NCI-H146 treated with DMSO at 0.1 percent for 48 hours (cell line): ENCODE measurements around the gene LGALS1.
"Not testable (repeated sequence)": the region's sequence is repeated elsewhere in the genome, so short reads cannot be mapped to it uniquely, and the experiment has no call there.

ENCODE experiments used
- DNase-seq: peaks from one replicate; lab custom pipeline; 2025; ENCODE audit not compliant: unreplicated experiment; lab: John Stamatoyannopoulos, UW

The LGALS1 gene

DNA sequence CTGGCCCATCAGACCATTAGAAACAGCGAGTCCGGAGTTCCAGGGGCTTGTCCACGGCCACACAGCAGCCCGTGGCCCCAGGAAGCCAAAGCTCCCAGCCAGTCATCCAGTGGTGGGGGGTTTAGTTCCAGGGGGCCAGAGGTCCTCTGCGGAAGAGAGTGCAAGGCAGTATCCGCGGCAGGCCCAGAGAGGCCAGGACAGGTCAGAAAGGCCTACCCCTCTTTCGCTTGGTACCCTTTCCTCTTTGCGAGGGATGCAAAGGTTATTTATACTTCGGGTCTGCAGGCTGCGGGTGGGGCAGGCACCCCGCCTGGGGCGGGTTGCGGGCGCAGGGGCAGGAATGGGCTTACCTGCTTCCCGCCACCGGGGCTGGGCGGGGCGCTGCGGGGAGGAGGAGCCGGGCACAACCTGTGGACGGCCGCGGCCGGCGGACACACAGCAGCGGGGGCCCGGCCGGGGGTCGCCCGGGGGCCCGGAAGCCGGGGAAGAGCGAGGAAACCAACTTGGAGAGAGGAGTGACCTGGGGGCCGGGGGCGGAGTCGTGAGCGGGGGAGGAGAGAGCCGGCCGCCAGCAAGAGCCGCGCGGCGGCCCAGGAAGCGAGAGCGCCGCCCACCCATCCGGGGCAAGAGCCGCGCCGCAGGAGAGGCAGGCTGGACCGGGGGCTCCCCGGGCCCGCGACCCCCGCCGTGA is 36.2 kb upstream of the LGALS1 start, which contains the start of gene SH3BP1:
SH3BP1 (plus strand) TSS at position 600 of the 691 bp plus-strand sequence. CDS start 119 bp downstream, outside the sequence.
- peak; percentile 22 for DNase-seq

DNA sequence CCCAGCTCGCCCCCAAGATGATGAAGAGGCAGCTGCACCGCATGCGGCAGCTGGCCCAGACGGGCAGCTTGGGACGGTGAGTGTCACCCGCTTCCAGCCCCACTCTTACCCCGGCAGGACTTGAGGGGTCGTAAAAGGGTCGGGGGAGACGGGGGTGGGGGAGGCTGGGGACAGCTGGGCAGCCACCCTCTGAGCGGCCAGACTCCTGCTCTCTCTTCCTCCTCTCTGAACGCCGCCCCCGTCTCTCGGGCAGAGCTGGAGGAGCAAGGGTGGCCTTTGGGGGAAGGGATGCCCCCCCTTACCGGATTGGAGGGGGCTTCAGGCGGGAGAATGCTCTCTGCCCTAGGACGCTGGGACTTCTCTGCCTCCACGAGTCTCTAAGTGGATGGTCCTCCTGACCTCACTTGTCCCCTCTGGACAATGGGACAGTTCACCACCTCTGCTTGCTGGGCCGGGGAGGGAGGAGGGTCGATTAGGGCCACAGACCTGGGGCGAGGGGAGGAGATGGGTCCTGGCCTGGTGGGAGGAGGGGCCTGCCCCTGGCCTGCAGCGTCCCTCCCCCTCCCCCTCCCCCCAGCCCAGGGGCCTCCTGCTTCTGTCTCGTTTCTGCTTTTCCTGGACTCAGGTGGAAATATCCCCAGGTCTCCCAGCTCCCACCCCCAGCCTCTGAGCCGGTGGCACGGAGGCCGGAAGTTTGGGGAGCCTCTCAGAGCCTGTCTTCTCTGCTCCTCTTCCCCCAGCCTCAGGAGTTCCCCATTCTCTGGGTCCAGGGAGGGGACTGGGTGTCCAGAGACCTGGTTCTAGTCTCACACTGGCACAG is 35.5 kb upstream of the LGALS1 start:
- no peak for DNase-seq

DNA sequence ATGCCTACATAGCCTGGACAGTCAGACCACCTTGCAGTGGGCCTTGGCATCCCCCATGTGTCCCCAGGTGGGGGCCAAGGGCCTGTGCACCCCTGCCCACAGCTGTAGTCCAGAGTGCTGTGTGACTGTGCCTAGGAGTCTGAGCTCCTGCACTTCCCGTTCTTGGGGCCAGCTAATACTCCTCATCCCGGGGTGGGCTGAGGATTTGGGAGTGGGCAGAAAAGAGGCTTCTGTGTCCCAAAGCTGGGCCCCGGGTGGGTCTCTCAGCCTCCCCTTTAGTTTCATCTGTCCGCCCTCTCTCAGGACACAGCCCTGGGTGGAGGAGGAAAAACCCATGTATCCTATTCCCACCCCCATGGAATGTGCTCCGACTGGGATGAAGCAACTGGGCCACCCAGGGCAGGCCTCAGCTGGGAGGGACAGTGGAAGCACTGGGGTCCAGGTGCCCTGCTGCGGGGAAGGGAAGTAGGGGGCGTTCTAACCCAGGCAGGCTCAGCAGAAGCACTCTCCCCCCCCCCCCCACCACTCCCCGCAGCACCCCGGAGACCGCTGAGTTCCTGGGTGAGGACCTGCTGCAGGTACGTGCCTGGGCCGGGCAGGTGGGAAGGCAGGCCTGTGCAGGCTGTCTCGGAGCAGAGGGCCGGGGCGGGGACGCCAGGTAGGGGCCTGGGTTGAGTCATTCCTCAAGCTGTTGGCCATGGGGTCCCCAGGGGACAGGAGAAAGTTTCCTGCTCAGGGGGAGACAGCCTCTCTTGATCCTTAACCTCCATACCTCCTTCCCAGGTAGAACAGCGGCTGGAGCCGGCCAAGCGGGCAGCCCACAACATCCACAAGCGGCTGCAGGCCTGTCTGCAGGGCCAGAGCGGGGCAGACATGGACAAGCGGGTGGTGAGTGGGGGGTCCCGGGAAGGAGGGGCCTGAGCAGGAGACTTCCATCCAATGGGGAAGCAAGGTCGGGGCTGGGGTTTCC is 34.6 kb upstream of the LGALS1 start:
- DNase-seq, result no peak

DNA sequence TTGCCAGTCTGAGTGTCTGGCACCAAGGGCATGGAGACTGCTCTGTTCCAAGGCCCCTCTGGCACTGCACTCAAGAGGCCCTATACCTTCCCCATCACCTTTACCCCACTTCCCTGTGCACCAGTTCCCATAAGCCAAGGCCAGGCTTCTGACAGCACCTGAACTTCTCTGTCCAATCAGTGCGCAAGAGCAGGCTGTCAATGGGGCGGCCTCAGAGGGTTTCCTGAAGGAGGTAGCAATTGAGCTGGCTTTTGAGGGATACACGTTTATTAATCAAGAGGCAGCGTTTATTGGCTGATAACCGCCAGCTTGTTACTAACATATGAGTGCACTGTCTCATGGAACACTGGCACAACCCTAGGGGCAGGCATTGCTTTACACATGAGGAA is 33.9 kb upstream of the LGALS1 start:
- DNase-seq, result no peak

DNA sequence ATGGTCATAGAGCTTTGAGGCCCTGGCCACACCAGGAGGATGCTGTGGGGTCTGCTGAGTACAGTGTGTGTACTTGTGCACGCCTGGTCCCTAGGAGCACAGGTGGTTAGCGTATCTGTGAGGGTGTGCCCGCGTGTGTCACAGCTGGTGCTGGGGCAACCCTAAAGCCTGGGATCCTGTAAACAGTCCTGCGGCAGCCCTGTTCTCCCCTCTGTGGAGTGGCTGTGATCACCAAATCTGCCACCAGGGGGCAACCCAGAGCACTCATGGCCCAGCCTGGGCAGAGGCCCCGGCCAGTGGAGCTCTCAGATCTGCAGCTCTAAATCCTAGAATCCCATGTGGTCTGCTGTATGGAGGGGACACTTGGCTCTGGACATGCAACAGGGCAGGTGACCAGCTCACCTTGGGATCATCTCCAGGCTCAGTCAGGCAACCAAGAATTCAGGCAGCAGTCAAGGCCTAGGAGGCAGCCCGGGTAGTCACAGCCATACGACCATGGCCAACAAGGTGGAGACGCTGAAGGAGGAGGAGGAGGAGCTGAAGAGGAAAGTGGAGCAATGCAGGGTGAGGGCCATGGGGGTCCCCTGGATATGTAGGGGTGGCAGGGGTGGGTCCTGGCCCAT is 32.1 kb upstream of the LGALS1 start:
- no peak for DNase-seq

DNA sequence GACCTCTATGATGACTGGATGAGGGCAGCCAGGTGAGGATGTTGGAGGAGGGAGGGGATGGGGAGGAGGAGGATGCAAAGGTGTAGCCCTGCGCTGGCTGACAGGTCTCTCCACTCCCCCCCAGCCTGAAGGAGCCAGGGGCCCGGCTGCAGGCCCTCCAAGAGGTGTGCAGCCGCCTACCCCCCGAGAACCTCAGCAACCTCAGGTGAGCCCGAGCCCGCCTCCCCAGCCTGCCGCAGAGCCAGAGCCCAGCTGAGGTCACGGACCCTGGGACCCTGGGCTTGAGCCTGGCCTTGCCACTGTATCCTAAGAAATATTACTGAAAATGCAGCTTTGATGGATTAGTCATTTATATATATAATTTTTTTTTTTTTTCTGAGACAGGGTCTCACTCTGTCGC is 28.1 kb upstream of the LGALS1 start:
- DNase-seq, result no peak

DNA sequence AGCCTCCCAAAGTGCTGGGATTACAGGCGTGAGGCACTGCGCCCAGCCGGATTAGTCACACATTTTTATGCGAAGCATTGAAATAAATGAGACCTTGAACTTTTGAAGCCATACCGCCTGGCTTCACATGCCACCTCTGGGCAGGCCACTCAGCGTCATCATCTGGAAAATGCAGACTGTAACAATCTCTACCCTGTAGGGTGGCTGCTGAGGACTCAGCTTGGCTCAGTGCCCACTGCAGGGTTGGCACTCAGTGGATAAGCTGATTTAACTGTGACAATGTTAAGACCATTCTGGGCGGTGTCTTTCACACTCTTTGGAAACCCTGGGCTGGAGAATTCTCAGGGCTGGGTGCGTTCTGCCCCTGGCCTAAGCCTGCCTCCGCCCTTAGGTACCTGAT is 27.5 kb upstream of the LGALS1 start:
- DNase-seq, result no peak

DNA sequence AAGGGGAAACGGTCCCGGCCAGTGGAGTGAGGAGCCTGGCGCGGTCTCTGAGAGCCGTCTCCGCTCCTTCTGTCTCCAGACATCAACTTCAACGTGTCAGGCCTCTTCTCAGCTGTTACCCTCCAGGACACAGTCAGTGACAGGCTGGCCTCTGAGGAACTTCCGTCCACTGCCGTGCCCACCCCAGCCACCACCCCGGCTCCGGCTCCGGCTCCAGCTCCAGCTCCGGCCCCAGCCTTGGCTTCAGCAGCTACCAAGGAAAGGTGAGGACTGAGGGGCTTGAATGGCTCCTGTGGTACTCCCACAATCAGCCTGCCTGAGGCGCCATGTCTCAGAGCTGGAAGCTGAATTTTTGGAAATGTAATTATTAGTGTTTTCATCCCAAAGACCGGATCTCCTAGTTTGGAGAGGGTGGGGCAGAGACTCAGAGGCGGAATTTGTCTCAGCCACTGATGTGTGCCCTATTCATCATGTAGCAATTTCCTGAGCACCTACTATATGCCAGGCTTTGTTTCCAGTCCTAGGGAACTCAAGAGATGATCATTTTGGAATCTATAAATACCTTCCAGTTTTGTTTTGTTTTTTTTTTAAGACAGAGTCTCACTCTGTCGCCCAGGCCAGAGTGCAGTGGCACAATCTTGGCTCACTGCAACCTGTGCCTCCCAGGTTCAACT is 24.8 kb upstream of the LGALS1 start:
- no peak for DNase-seq

DNA sequence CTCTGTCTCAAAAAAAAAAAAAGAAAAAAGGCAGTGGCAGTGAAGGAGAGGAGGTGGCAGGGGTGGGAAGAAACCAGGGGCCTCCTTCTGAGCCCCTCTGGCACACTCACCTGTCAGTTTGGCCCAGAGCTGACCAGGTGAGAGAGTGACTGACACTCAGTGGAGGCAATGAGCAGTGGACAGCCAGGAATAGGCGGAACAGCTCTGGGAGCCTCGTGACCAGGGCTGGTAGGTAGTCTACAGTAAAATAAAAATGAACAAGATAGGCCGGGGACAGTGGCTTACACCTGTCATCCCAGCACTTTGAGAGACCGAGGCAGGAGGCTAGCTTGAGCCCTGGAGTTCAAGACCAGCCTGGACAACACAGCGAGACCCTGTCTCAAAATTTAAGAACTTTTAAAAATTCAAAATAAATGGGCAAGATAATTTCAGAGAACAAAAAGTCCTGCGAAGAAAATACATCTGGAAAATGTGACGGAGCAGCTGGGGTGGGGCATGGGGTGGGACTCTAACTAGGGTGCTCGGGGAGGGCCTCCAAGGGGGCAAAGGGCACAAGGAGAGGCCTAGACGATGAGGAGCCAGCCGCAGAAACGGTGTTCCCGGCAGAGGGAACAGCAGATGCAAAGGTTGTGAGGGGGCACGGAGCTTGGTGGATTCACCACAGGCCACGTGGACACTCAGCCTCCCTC is 20.7 kb upstream of the LGALS1 start:
- no peak for DNase-seq

DNA sequence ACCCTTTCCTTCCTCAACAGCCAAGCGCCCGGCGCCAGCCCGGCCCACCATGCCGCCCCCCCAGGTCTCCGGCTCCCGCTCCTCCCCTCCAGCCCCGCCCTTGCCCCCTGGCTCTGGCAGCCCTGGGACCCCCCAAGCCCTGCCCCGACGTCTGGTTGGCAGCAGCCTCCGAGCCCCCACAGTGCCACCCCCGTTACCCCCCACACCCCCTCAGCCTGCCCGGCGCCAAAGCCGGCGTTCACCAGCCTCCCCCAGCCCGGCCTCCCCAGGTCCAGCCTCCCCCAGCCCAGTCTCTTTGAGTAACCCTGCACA is 20.2 kb upstream of the LGALS1 start:
- DNase-seq, result no peak

DNA sequence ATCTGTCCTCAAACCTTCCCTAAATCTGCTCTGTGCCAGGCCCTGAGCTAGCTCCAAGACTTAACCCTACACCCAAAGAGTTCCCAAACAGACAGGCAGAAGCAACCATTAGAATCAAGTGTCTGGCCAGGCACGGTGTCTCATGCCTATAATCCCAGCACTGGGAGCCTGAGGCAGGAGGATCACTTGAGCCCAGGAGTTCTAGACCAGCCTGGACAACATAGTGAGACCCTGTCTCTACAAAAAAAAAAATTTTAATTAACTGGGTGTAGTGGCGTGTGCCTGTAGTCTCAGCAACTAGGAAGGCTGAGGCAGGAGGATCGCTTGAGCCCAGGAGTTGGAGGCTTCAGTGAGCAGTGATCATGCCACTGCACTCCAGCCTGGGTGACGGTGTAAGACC is 18.9 kb upstream of the LGALS1 start:
- not testable (repeated sequence) for DNase-seq

DNA sequence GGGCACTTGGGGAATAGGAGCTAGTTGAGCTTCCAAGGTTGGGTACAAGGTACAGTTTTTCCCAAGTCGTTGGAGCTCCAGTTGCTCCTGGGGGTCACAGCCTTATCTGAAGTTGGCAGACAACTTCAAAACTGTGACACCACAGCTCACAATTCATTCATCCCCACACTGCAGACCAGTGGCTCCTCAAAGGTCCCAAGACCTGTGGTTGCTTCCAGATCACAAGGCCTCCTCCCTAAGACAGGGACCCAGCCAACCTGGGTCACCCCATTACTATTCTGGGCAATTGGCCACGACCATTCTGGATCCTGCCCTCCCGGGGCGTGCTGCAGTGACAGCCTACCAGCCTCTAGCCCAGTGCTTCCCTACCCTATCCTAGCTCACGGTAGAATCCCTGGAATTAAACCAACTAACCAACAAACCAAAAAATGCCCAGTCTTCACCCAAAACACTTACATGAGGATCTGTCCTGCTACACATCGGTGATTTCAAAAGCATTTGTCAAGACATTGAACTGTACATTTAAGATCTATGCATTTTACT is 17.8 kb upstream of the LGALS1 start:
- no peak for DNase-seq

DNA sequence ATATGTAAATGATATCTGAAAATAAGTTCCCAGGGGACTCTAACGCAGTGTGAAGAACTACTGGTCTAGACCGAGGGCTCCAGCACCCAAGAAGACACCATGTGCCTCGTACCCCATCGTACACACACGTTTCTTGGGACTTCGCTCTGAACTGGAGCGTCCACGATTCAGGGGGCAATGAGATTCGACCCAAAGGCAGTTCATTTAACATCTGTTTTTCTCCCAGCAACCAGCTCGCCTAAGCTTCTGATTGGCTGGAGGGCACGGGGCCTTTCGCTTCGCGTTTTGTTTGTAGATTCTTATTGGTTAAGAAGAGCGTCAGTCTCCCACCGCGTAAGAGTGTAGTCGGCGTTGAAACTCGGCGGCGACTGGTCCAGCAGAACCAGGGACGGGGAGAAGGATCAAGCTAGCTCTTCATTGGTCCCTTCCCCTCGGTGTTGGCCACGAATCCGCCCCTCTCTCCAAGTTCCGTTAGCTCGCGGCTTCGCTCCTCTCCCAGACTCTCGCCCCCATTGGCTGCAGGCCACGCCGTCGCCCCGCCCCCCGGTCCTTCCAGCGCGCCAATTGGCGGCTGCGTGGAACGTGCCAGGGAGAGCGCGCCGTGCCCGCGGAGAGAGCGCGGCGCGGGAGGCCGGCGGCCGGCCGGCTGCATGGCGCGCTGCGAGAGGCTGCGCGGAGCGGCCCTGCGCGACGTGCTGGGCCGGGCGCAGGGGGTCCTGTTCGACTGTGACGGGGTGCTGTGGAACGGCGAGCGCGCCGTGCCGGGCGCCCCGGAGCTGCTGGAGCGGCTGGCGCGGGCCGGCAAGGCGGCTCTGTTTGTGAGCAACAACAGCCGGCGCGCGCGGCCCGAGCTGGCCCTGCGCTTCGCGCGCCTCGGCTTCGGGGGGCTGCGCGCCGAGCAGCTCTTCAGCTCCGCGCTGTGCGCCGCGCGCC is 17.0 kb upstream of the LGALS1 start, which contains the start of gene PDXP:
PDXP (plus strand) TSS at position 591 of the 933 bp plus-strand sequence; CDS start at position 651, 60 bp downstream.
- peak; percentile 92 for DNase-seq

DNA sequence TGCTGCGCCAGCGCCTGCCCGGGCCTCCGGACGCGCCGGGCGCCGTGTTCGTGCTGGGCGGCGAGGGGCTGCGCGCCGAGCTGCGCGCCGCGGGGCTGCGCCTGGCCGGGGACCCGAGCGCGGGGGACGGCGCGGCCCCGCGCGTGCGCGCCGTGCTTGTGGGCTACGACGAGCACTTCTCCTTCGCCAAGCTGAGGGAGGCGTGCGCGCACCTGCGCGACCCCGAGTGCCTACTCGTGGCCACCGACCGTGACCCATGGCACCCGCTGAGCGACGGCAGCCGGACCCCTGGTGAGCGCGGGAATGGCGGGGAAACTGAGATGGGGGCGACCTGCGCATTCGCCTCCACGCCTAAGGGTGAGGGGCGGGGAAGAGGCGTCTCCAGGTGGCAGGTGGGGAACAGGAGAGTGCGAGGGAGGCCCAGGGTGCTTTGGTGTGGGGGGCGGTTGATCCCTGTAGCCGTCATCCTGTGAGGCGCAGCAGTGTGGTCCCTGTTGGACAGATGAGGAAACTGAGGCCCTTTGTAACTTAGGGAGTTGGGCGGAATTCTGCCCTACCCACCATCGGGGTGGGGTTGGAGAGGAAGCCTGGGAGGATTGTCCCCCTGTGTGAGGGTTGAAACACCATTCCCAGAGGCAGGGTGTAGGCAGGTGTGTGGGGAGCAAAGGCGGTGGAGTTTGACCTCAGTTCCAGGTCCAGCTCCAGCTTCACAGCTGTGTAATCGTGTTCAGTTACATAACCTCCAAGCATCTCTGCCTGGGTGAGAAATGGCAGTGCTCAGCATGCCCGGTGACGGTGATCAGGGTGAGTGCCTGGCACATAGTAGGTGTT is 16.2 kb upstream of the LGALS1 start:
- no peak for DNase-seq

DNA sequence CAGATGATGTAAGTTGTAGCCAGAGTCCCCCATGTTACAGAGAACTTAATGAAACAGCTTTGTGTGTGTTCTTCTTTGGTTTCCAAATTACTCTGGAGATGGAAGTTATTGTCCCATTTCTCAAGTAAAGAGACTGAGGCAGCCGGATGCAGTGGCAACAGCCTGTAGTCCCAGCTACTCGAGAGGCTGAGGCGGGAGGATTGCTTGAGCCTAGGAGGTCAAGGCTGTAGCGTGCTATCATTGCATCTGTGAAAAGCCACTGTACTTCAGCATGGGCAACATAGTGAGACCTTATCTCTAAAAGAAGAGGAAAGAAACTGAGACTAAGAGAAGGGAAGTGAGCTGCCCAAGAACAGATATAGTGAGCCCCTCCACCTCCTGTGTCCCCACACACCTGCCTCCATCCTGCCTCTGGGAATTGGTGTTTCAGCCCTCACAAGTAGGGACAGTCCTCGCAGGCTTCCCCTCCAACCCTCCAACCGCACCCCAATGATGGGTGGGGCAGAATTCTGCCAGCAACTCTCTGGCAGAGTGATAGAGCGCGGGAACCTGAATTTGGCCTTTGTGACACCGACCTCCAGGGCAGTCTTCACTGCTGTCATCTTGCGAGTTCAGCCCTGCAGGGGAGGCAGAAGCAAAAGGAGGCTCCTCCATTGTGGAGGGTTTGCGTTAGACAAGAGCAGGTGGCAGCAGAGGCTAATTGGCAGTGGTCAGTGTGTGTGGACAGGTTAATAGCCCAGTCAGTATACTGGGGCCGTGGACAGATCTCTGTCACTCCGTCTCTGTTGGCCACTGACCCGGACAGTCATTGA is 15.3 kb upstream of the LGALS1 start:
- no peak for DNase-seq

DNA sequence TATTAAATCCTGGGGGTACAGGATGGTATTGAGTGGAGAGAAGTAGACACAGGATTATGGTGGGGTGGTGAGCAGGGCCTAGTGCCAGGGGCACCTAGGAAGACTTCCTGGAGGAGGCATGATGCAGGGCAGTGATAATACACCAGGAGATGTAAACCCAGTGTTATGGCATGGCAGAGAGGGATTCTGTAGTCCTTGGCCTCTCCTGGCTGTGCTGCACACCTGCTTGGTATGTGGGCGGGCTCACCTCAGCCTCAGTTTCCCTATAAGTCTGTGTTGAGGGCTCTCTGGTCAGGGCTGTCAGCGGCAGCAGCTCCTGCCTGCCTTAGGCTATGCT is 14.8 kb upstream of the LGALS1 start:
- no peak for DNase-seq
